ENCODE data around the gene ARL6IP5. TPM values are rescaled to one million over a fixed set of nuclear protein-coding genes. Genes with fewer than 3 reads are reported as not detected.
A peak's percentile ranks its signal among the peaks of the same experiment; 100 is the strongest.

The ARL6IP5 gene
- total and polyA plus RNA-seq, 7 experiments from 2014 or later: 75.8 to 457 (median 124) TPM

- H3K4me3 Mint-ChIP-seq: peak overlapping the region in 3 of 10 donors; percentile 27 to 53 (median 29)
- intact Hi-C loops (cut with micrococcal nuclease): loop anchor here in 1 of 2 donors (1.0 kb wide), 1 partner anchor 8 kb away; no protein-coding TSS in a partner anchor
Observed at GRCh38 chr3:69066121-69066520, 18.6 kb upstream of the ARL6IP5 start.

GRCh38 chr3:69072928-69073327, 11.8 kb upstream of the ARL6IP5 start:
- Mint-ChIP-seq H3K36me3 (peaks cover 5 to 37% (median 26%) of the 10 kb centered on the region in 5 donors), H3K9me3 (no peaks in the 10 kb centered on the region), H3K27me3 (no peaks in the 10 kb centered on the region), H3K4me1 (peaks cover 25 to 50% (median 39%) of the 10 kb centered on the region in 7 donors), H3K27ac (peak overlapping the region in 8 of 9 donors; percentile 1 to 50 (median 10)), H3K4me3 (peak overlapping the region in 1 of 10 donors; percentile 0)
- Histone ChIP-seq H3K4me1 (ENCODE audit: control insufficient read depth in 2 of 2, insufficient read depth in 2 of 2, low read length in 2 of 2) (peaks cover 7 to 9% of the 10 kb centered on the region in 2 donors), H3K27me3 (ENCODE audit: control insufficient read depth in 2 of 2, insufficient read depth in 2 of 2, low read length in 2 of 2) (no peaks in the 10 kb centered on the region), H3K4me3 (ENCODE audit: low read length) (no peak overlapping the region), H3K36me3 (ENCODE audit: control insufficient read depth in 2 of 3, insufficient read depth in 3 of 3, low read length in 3 of 3) (peaks cover 0 to 20% (median 5%) of the 10 kb centered on the region in 3 experiments), H3K27ac (ENCODE audit: low read depth, low read length) (no peak overlapping the region), H3K9me3 (ENCODE audit: control insufficient read depth in 2 of 3, low read length in 3 of 3) (no peaks in the 10 kb centered on the region)
- ChIA-PET CTCF (no interaction called here), POLR2A (interaction anchor here (1.0 kb wide), 1 partner anchor 8 kb away, joined by 3 read pairs; no protein-coding TSS in a partner anchor)
- ATAC-seq (no peak), DNase-seq (no peak)
- intact Hi-C loops (cut with micrococcal nuclease): no loop called here

More at GRCh38 chr3:69066121-69066520, 18.6 kb upstream of the ARL6IP5 start:
- Mint-ChIP-seq H3K4me1 (peaks cover 23 to 56% (median 44%) of the 10 kb centered on the region in 7 donors), H3K9me3 (no peaks in the 10 kb centered on the region), H3K36me3 (peaks cover 5 to 34% (median 19%) of the 10 kb centered on the region in 5 donors), H3K27me3 (no peaks in the 10 kb centered on the region), H3K27ac (peak overlapping the region in 8 of 9 donors; percentile 38 to 91 (median 80))
- no peaks in the 10 kb centered on the region for H3K27me3 ChIP-seq (ENCODE audit: control insufficient read depth in 2 of 2, insufficient read depth in 2 of 2, low read length in 2 of 2)
- ChIA-PET POLR2A (interaction anchor here (1.5 to 4.4 kb wide), 2 partner anchors 14 to 24 kb away, joined by 4 to 24 read pairs; partner anchors contain the start of gene TMF1), CTCF (interaction anchor here (0.8 kb wide), 1 partner anchor 12 kb away, joined by 3 read pairs; no protein-coding TSS in a partner anchor)
- no peak overlapping the region for H3K27ac ChIP-seq (ENCODE audit: low read depth, low read length)
- peaks cover 22 to 25% of the 10 kb centered on the region in 2 donors for H3K4me1 ChIP-seq (ENCODE audit: control insufficient read depth in 2 of 2, insufficient read depth in 2 of 2, low read length in 2 of 2)
- H3K36me3 ChIP-seq (ENCODE audit: control insufficient read depth in 2 of 3, insufficient read depth in 3 of 3, low read length in 3 of 3): peaks cover 5 to 13% (median 7%) of the 10 kb centered on the region in 3 experiments
- DNase-seq (no peak), ATAC-seq (no peak)
- H3K4me3 ChIP-seq (ENCODE audit: low read length): no peak overlapping the region
- no peaks in the 10 kb centered on the region for H3K9me3 ChIP-seq (ENCODE audit: control insufficient read depth in 2 of 3, low read length in 3 of 3)

GRCh38 chr3:69079269-69080159, 5.2 kb upstream of the ARL6IP5 start:
- Mint-ChIP-seq H3K4me1 (peaks cover 54 to 74% (median 69%) of the 10 kb centered on the region in 7 donors), H3K9me3 (no peaks in the 10 kb centered on the region), H3K4me3 (peak overlapping the region; percentile 81 to 93 (median 91)), H3K27ac (peak overlapping the region; percentile 81 to 99 (median 88)), H3K27me3 (no peaks in the 10 kb centered on the region), H3K36me3 (peaks cover 0 to 18% (median 0%) of the 10 kb centered on the region in 5 donors)
- peaks cover 0 to 5% (median 0%) of the 10 kb centered on the region in 3 experiments for H3K36me3 ChIP-seq (ENCODE audit: control insufficient read depth in 2 of 3, insufficient read depth in 3 of 3, low read length in 3 of 3)
- POLR2A ChIA-PET: interaction anchor here (1.2 to 10.9 kb wide), 5 partner anchors 14 to 27 kb away, joined by 3 to 103 read pairs (median 5); partner anchors contain the start of gene TMF1
- DNase-seq (peak in 2 of 9 donors; percentile 19 to 53), ATAC-seq (no peak)
- no peaks in the 10 kb centered on the region for H3K27me3 ChIP-seq (ENCODE audit: control insufficient read depth in 2 of 2, insufficient read depth in 2 of 2, low read length in 2 of 2)
- H3K4me1 ChIP-seq (ENCODE audit: control insufficient read depth in 2 of 2, insufficient read depth in 2 of 2, low read length in 2 of 2): peaks cover 59 to 64% of the 10 kb centered on the region in 2 donors
- CTCF ChIA-PET: interaction anchor here (1.2 kb wide), 1 partner anchor 27 kb away, joined by 4 read pairs; the partner anchor contains the start of gene TMF1
- H3K27ac ChIP-seq (ENCODE audit: low read depth, low read length): peak overlapping the region; percentile 76
- H3K4me3 ChIP-seq (ENCODE audit: low read length): peak overlapping the region; percentile 65
- intact Hi-C loops (cut with micrococcal nuclease): loop anchor here (1.0 to 10.0 kb wide), 7 partner anchors 9 to 1985 kb away; partner anchors contain the start of genes TMF1 (in 2 of the 2) and SUCLG2 (in 1 of the 2)
- no peaks in the 10 kb centered on the region for H3K9me3 ChIP-seq (ENCODE audit: control insufficient read depth in 2 of 3, low read length in 3 of 3)

GRCh38 chr3:69080233-69080920, 4.4 kb upstream of the ARL6IP5 start, which contains the start of gene UBA3:
TSS of gene UBA3 (minus strand) at chr3:69080365. CDS start at chr3:69080353, 12 bp downstream.
- intact Hi-C loops (cut with micrococcal nuclease): loop anchor here (1.0 to 10.0 kb wide), 6 partner anchors 10 to 1984 kb away; partner anchors contain the start of genes TMF1 (in 2 of the 2) and SUCLG2 (in 1 of the 2)
- peaks cover 59 to 66% of the 10 kb centered on the region in 2 donors for H3K4me1 ChIP-seq (ENCODE audit: control insufficient read depth in 2 of 2, insufficient read depth in 2 of 2, low read length in 2 of 2)
- H3K27me3 Mint-ChIP-seq: no peaks in the 10 kb centered on the region
- peak within 1 kb of the TSS; percentile 65 for H3K4me3 ChIP-seq (ENCODE audit: low read length)
- peaks cover 0 to 20% (median 0%) of the 10 kb centered on the region in 5 donors for H3K36me3 Mint-ChIP-seq
- ChIA-PET CTCF (interaction anchor here (1.0 kb wide), 1 partner anchor 9 kb away, joined by 3 read pairs; no protein-coding TSS in a partner anchor), POLR2A (interaction anchor here (1.1 to 10.9 kb wide), 5 partner anchors 13 to 119 kb away, joined by 3 to 103 read pairs (median 5); partner anchors contain the start of genes EOGT and TMF1)
- peaks cover 0 to 2% (median 0%) of the 10 kb centered on the region in 11 donors for H3K9me3 Mint-ChIP-seq
- no peaks in the 10 kb centered on the region for H3K27me3 ChIP-seq (ENCODE audit: control insufficient read depth in 2 of 2, insufficient read depth in 2 of 2, low read length in 2 of 2)
- no peaks in the 10 kb centered on the region for H3K9me3 ChIP-seq (ENCODE audit: control insufficient read depth in 2 of 3, low read length in 3 of 3)
- H3K36me3 ChIP-seq (ENCODE audit: control insufficient read depth in 2 of 3, insufficient read depth in 3 of 3, low read length in 3 of 3): peaks cover 0 to 5% (median 5%) of the 10 kb centered on the region in 3 experiments
- H3K4me1 Mint-ChIP-seq: peaks cover 55 to 77% (median 73%) of the 10 kb centered on the region in 7 donors
- peak within 1 kb of the TSS; percentile 76 for H3K27ac ChIP-seq (ENCODE audit: low read depth, low read length)
- H3K27ac Mint-ChIP-seq: peak within 1 kb of the TSS; percentile 89 to 99 (median 97)
- ATAC-seq: peak; percentile 85
- DNase-seq: peak; percentile 76 to 91 (median 86)
- H3K4me3 Mint-ChIP-seq: peak within 1 kb of the TSS; percentile 81 to 93 (median 91)

- CTCF ChIA-PET: interaction anchor here (1.0 kb wide), 1 partner anchor 8 kb away, joined by 3 read pairs; no protein-coding TSS in a partner anchor
- H3K27ac Mint-ChIP-seq: peak overlapping the region; percentile 89 to 99 (median 97)
Observed at GRCh38 chr3:69081583-69082262, 3.0 kb upstream of the ARL6IP5 start.

More at GRCh38 chr3:69081583-69082262, 3.0 kb upstream of the ARL6IP5 start:
- Histone ChIP-seq H3K27ac (ENCODE audit: low read depth, low read length) (peak overlapping the region; percentile 76), H3K9me3 (ENCODE audit: control insufficient read depth in 2 of 3, low read length in 3 of 3) (no peaks in the 10 kb centered on the region), H3K4me1 (ENCODE audit: control insufficient read depth in 2 of 2, insufficient read depth in 2 of 2, low read length in 2 of 2) (peaks cover 59 to 66% of the 10 kb centered on the region in 2 donors), H3K4me3 (ENCODE audit: low read length) (no peak overlapping the region), H3K36me3 (ENCODE audit: control insufficient read depth in 2 of 3, insufficient read depth in 3 of 3, low read length in 3 of 3) (peaks cover 0 to 5% (median 0%) of the 10 kb centered on the region in 3 experiments), H3K27me3 (ENCODE audit: control insufficient read depth in 2 of 2, insufficient read depth in 2 of 2, low read length in 2 of 2) (no peaks in the 10 kb centered on the region)
- ATAC-seq (no peak), DNase-seq (no peak)
- Mint-ChIP-seq H3K36me3 (peaks cover 0 to 28% (median 5%) of the 10 kb centered on the region in 5 donors), H3K27me3 (no peaks in the 10 kb centered on the region), H3K4me1 (peaks cover 58 to 74% (median 71%) of the 10 kb centered on the region in 7 donors), H3K4me3 (peak overlapping the region; percentile 11 to 95 (median 58)), H3K9me3 (peaks cover 0 to 2% (median 0%) of the 10 kb centered on the region in 11 donors)
- POLR2A ChIA-PET: interaction anchor here (0.6 to 10.9 kb wide), 6 partner anchors 12 to 168 kb away, joined by 3 to 103 read pairs (median 6); partner anchors contain the start of genes EOGT and TMF1
- intact Hi-C loops (cut with micrococcal nuclease): loop anchor here (2.0 to 10.0 kb wide), 4 partner anchors 13 to 1983 kb away; partner anchors contain the start of gene SUCLG2 (in 1 of the 2)

All from naive thymus-derived CD4-positive, alpha-beta T cell (primary cell).